Progenitor cell of endocrine pancreas (in vitro differentiated cells): ENCODE results near the gene PRTN3. TPM values are rescaled to one million over a fixed set of nuclear protein-coding genes. Genes with fewer than 3 reads are reported as not detected.
A peak's percentile ranks its signal among the peaks of the same experiment; 100 is the strongest.

Experiments used
- DNase-seq: peaks from one replicate; pipeline ENCODE4 v3.0.0; 2021; ENCODE audit warnings: low spot score; ENCODE audit not compliant: unreplicated experiment
- H3K27ac Mint-ChIP-seq: 2 replicates; pipeline ENCODE4 v1.8.0; 2021; ENCODE audit warnings: mild to moderate bottlenecking, moderate library complexity, mixed read lengths
- H3K27me3 Mint-ChIP-seq: 2 replicates; pipeline ENCODE4 v1.8.0; 2021; ENCODE audit warnings: mixed read lengths
- H3K36me3 Mint-ChIP-seq: 2 replicates; pipeline ENCODE4 v1.8.0; 2022; ENCODE audit warnings: mixed read lengths; ENCODE audit not compliant: insufficient read depth
- H3K4me1 Mint-ChIP-seq: 2 replicates; pipeline ENCODE4 v1.8.0; 2021; ENCODE audit warnings: low read depth, mixed read lengths
- H3K4me3 Mint-ChIP-seq: 2 replicates; pipeline ENCODE4 v1.8.0; 2021; ENCODE audit warnings: low read depth, mild to moderate bottlenecking, moderate library complexity, mixed read lengths
- H3K9me3 Mint-ChIP-seq: 2 replicates; pipeline ENCODE4 v1.8.0; 2021; ENCODE audit warnings: low read depth, mixed read lengths
- total RNA-seq: library from RNA; stranded (reverse); gene quantifications from 2 replicates; pipeline ENCODE4 v1.2.1, GENCODE V29; 2021
- TF ChIP-seq, protein P1 (sequence below): fragments of 200-600 bp; sonication (generic); IDR thresholded peaks from one replicate; pipeline ENCODE4 v1.5.0; 2021; ENCODE audit warnings: antibody characterized with exemption, mild to moderate bottlenecking; ENCODE audit not compliant: unreplicated experiment

Gene PRTN3
- total RNA-seq, 1 donor from 2014 or later: not detected

DNA sequence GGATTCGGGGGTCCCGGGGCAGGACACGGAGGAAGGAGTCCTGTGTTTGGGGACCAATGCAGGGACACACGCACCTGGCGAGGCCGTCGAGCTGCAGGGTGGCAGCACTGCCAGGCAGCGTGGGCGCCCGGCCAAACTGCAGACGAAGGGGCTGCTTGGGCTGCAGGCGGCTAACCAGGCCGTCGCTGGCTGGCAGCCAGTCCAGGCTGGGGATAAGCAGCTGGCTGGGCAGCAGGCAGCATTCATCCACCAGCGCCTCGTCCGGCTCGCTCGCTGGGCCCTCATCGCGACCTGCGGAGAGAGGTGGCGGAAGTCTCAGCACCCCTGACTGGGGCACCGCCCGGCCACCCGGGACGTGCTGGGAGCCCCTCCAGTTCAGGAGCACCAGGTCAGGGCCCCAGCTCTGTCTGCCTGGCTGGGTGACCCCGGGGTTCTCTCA is 30.2 kb downstream of the PRTN3 start:
- Mint-ChIP-seq H3K9me3 (no peaks in the 10 kb centered on the region), H3K27me3 (no peaks in the 10 kb centered on the region), H3K36me3 (peaks cover 14% of the 10 kb centered on the region), H3K4me3 (no peak overlapping the region), H3K4me1 (peaks cover 1% of the 10 kb centered on the region), H3K27ac (no peak overlapping the region)
- TF ChIP-seq, protein P1, sequence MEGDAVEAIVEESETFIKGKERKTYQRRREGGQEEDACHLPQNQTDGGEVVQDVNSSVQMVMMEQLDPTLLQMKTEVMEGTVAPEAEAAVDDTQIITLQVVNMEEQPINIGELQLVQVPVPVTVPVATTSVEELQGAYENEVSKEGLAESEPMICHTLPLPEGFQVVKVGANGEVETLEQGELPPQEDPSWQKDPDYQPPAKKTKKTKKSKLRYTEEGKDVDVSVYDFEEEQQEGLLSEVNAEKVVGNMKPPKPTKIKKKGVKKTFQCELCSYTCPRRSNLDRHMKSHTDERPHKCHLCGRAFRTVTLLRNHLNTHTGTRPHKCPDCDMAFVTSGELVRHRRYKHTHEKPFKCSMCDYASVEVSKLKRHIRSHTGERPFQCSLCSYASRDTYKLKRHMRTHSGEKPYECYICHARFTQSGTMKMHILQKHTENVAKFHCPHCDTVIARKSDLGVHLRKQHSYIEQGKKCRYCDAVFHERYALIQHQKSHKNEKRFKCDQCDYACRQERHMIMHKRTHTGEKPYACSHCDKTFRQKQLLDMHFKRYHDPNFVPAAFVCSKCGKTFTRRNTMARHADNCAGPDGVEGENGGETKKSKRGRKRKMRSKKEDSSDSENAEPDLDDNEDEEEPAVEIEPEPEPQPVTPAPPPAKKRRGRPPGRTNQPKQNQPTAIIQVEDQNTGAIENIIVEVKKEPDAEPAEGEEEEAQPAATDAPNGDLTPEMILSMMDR: no peak
- DNase-seq: no peak

DNA sequence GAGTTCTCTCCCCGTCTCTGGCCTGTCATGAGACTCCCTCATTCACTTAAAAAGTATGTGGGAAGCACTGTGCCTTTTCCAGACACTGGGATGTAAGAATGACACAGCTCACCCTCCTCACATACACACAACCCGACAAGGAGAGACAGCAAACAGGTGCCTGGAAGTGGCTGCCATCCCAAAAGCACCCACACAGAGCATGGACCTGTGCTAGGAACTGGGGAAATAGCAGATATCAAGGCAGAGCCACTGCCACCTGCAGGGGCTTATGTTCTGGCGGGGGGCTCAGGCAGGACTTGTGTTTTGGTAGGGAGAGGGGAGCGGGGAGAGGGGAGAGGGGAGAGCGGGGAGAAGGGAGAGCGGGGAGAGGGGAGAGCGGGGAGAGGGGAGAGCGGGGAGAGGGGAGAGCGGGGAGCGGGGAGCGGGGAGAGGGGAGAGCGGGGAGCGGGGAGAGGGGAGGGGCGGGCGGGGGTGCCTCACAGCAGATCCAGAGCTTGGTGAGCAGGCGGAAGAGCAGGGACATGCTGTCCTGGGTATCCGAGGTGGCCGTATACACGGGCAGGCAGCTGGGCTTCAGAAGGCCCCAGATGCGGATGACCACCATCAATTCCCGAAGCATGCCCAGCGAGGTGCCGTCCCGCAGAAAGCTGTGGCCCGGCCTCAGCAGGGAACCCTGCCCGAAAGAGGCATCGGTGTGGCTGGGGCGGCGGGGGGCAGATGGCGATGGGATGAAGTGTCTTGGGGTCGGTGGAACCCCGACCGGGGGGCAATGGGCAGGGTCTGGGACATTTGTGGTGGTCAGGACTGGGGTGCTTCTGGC is 30.9 kb downstream of the PRTN3 start:
- Mint-ChIP-seq H3K27me3 (no peaks in the 10 kb centered on the region), H3K4me3 (no peak overlapping the region), H3K27ac (peak overlapping the region; percentile 77), H3K4me1 (peaks cover 1% of the 10 kb centered on the region), H3K9me3 (no peaks in the 10 kb centered on the region), H3K36me3 (peaks cover 15% of the 10 kb centered on the region)
- DNase-seq: no peak
- TF ChIP-seq, protein P1: no peak

DNA sequence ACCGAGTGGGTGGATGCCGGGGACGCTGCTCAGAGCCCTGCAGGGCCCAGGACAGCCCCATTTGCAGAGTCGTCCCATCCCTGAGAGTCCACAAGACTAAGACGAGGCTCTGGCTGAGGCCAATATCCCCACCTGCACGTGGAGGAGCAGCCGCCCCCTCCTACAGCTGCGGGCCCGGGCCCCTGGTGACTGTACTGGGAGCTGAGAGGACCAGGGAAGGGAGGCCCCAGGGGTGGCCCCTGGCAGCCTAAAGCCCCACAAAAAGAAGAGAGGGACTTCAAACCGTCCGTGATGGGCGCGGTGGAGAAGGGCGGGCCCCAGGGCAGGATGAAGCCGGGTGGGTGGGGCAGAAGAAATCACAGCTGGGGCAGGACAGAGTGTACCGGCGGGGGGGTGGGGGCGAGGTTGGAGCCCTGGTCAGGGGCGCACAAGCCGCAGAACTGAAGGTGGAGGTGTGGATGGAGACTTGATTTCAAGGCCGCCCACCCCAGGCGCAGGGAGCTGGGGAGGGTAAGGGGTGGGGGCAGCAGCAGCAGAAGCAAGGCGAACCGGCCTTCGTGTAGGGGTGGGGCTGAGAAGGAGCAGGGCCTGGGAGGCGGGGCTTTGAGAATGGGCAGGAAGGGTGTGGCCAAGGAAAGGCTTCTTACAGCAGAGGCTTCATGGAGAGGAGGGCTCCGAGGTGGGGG is 31.6 kb downstream of the PRTN3 start:
- DNase-seq: no peak
- H3K4me3 Mint-ChIP-seq: no peak overlapping the region
- H3K36me3 Mint-ChIP-seq: peaks cover 14% of the 10 kb centered on the region
- peaks cover 1% of the 10 kb centered on the region for H3K4me1 Mint-ChIP-seq
- TF ChIP-seq, protein P1: no peak
- peak overlapping the region; percentile 41 for H3K27ac Mint-ChIP-seq
- H3K9me3 Mint-ChIP-seq: no peaks in the 10 kb centered on the region
- no peaks in the 10 kb centered on the region for H3K27me3 Mint-ChIP-seq

GRCh38 chr19:873084-873483 is 32.3 kb downstream of the PRTN3 start:
- TF ChIP-seq, protein P1: no peak
- H3K9me3 Mint-ChIP-seq: no peaks in the 10 kb centered on the region
- DNase-seq: no peak
- H3K4me1 Mint-ChIP-seq: peaks cover 1% of the 10 kb centered on the region
- no peak overlapping the region for H3K27ac Mint-ChIP-seq
- H3K36me3 Mint-ChIP-seq: peaks cover 12% of the 10 kb centered on the region
- no peak overlapping the region for H3K4me3 Mint-ChIP-seq
- H3K27me3 Mint-ChIP-seq: no peaks in the 10 kb centered on the region

DNA sequence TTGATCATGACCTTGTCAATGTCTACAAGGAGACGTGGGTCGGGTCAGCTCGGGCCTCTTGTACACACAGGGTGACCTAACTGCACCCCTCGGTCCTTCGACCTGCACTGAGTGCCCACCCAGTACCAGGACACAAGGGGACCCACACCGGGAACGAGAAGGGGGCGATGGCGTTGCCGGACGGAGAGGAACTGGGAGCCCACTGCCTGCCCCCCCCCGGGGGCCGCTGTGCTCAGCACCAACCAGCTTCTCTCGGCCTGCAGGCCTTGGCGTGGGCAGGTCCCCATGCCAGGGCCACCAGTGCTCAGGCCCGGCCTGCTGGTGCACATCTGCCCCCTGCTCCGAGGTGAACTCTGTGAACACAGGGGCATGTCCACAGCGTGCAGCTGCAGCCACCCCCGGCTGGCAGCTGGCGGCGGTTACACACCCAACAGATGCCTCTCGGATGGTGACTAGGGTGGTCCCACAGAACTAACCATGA is 32.8 kb downstream of the PRTN3 start:
- DNase-seq: no peak

More for the DNA sequence above, 32.8 kb downstream of the PRTN3 start:
- Mint-ChIP-seq H3K36me3 (peaks cover 10% of the 10 kb centered on the region), H3K9me3 (no peaks in the 10 kb centered on the region), H3K27me3 (no peaks in the 10 kb centered on the region), H3K4me3 (no peak overlapping the region), H3K27ac (no peak overlapping the region), H3K4me1 (peaks cover 1% of the 10 kb centered on the region)
- TF ChIP-seq, protein P1: no peak
